Astrocyte (in vitro differentiated cells and primary cell): ENCODE results near the gene NRGN. TPM values are rescaled to one million over a fixed set of nuclear protein-coding genes. Genes with fewer than 3 reads are reported as not detected.
A peak's percentile ranks its signal among the peaks of the same experiment; 100 is the strongest.

Experiments
- DNase-seq: peaks from one replicate; pipeline ENCODE4 v3.0.0-alpha.2; 2010; ENCODE audit warnings: low read depth
- FAIRE-seq: peaks from 2 replicates; lab custom pipeline; 2011; peaks lifted over from hg19 to GRCh38; lab: Jason Lieb, UNC
- H2AFZ ChIP-seq: 2 replicates; pipeline ENCODE4 v1.6.0; 2012; ENCODE audit warnings: low read depth, low read length, inconsistent platforms
- H3K27ac ChIP-seq: 2 replicates; pipeline ENCODE4 v1.5.1; 2011; ENCODE audit warnings: low read depth, low read length, inconsistent platforms
- H3K27me3 ChIP-seq: 2 replicates; pipeline ENCODE4 v1.6.0; 2011; ENCODE audit warnings: low read length, inconsistent platforms; ENCODE audit not compliant: insufficient read depth
- H3K36me3 ChIP-seq: 2 replicates; pipeline ENCODE4 v1.5.1; 2011; ENCODE audit warnings: low read length, inconsistent platforms; ENCODE audit not compliant: insufficient read depth
- H3K4me1 ChIP-seq: 2 replicates; pipeline ENCODE4 v1.5.1; 2011; ENCODE audit warnings: low read length, inconsistent platforms; ENCODE audit not compliant: insufficient read depth
- H3K4me2 ChIP-seq: 2 replicates; pipeline ENCODE4 v1.6.0; 2012; ENCODE audit warnings: low read length, inconsistent platforms
- H3K4me3 ChIP-seq: 2 replicates; pipeline ENCODE4 v1.5.1; 2011; ENCODE audit warnings: low read depth, mild to moderate bottlenecking, low read length, inconsistent platforms; ENCODE audit not compliant: insufficient read depth
- H3K79me2 ChIP-seq: 2 replicates; pipeline ENCODE4 v1.6.0; 2012; ENCODE audit warnings: mild to moderate bottlenecking, low read length, inconsistent platforms; ENCODE audit not compliant: insufficient read depth
- H3K9ac ChIP-seq: 2 replicates; pipeline ENCODE4 v1.6.0; 2012; ENCODE audit warnings: mild to moderate bottlenecking, low read length, inconsistent platforms
- H3K9me3 ChIP-seq: 2 replicates; pipeline ENCODE4 v1.5.1; 2012; ENCODE audit warnings: low read depth, mild to moderate bottlenecking, low read length, inconsistent platforms; ENCODE audit not compliant: insufficient read depth
- H4K20me1 ChIP-seq: 2 replicates; pipeline ENCODE4 v1.6.0; 2012; ENCODE audit warnings: low read length, inconsistent platforms; ENCODE audit not compliant: insufficient read depth
- H3K27ac Mint-ChIP-seq: one replicate; pipeline ENCODE4 v1.8.0; 2021; ENCODE audit warnings: mild to moderate bottlenecking, mixed read lengths; ENCODE audit not compliant: unreplicated experiment
- H3K27me3 Mint-ChIP-seq: one replicate; pipeline ENCODE4 v1.8.0; 2021; ENCODE audit warnings: low read depth, mixed read lengths; ENCODE audit not compliant: unreplicated experiment
- H3K36me3 Mint-ChIP-seq: one replicate; pipeline ENCODE4 v1.8.0; 2021; ENCODE audit warnings: low read depth, mixed read lengths; ENCODE audit not compliant: unreplicated experiment
- H3K4me1 Mint-ChIP-seq: one replicate; pipeline ENCODE4 v1.8.0; 2021; ENCODE audit warnings: low read depth, mixed read lengths; ENCODE audit not compliant: unreplicated experiment
- H3K4me3 Mint-ChIP-seq: one replicate; pipeline ENCODE4 v1.8.0; 2021; ENCODE audit warnings: mild to moderate bottlenecking, moderate library complexity, mixed read lengths; ENCODE audit not compliant: unreplicated experiment
- H3K9me3 Mint-ChIP-seq: one replicate; pipeline ENCODE4 v1.8.0; 2021; ENCODE audit warnings: mild to moderate bottlenecking, mixed read lengths; ENCODE audit not compliant: unreplicated experiment
- EZH2 ChIP-seq: IDR thresholded peaks from 2 replicates; pipeline ENCODE4 v1.6.1; 2012; ENCODE audit warnings: mild to moderate bottlenecking, low read length, inconsistent platforms; ENCODE audit not compliant: insufficient read depth
- total RNA-seq: library from RNA; stranded (reverse); gene quantifications from 2 replicates; pipeline ENCODE4 v1.2.1, GENCODE V29; 2021
- TF ChIP-seq, protein P1 (sequence below): IDR thresholded peaks from 2 replicates; pipeline ENCODE4 v1.5.1; 2011; ENCODE audit warnings: low read depth, mild to moderate bottlenecking, inconsistent platforms, low read length, moderate library complexity; ENCODE audit not compliant: insufficient read depth

The NRGN gene
- total RNA-seq, 1 donor from 2014 or later, result 1.7 TPM

DNA sequence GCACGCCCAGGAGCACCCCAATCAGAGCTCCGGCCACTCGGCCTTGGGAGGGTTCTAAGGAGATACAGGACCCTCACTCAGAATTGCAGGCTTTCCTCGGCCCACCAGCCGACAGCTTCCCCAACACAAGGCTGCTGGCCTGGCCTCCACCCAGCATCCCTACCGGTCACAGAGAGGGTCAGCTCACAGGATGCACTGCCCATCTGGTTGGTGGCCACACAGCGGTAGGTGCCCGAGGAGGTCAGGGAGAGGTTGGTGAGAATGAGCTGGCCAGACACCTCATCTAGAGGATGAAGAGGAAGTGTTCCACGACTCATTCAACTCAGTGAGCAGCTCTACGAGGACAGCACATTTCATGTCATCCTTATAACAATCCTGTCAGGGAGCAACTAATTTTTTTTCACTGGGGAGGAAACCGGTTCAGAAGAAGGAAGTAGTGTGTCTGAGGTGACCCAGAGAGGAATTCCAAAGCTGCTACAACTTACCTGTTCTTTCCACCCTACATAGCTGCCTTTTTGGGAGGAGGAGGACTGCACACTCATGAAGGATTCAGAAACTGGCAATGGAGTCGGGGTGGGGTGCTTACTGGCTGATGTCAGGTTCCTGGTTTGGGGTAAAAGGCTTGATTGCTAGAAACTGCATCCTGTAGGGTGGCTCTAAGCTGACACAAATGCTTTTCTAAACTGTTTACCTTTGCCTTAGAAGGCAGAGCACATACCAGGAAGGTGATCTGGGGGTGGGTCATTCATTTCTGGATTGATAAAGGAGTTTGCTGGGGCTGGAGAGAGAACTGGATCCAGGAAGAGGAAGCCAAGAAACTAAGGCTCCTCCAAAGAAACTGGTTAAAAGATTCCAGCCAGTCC is 9.0 kb downstream of the NRGN start:
- TF ChIP-seq, protein P1, sequence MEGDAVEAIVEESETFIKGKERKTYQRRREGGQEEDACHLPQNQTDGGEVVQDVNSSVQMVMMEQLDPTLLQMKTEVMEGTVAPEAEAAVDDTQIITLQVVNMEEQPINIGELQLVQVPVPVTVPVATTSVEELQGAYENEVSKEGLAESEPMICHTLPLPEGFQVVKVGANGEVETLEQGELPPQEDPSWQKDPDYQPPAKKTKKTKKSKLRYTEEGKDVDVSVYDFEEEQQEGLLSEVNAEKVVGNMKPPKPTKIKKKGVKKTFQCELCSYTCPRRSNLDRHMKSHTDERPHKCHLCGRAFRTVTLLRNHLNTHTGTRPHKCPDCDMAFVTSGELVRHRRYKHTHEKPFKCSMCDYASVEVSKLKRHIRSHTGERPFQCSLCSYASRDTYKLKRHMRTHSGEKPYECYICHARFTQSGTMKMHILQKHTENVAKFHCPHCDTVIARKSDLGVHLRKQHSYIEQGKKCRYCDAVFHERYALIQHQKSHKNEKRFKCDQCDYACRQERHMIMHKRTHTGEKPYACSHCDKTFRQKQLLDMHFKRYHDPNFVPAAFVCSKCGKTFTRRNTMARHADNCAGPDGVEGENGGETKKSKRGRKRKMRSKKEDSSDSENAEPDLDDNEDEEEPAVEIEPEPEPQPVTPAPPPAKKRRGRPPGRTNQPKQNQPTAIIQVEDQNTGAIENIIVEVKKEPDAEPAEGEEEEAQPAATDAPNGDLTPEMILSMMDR, result no peak
- no peak for TF ChIP-seq EZH2
- Mint-ChIP-seq H3K4me1 (peaks cover 14% of the 10 kb centered on the region), H3K4me3 (no peak overlapping the region), H3K36me3 (peaks cover under 1% of the 10 kb centered on the region), H3K27ac (peak overlapping the region; percentile 26), H3K27me3 (peaks cover 68% of the 10 kb centered on the region), H3K9me3 (no peaks in the 10 kb centered on the region)
- Histone ChIP-seq H3K27me3 (peaks cover 10% of the 10 kb centered on the region), H3K4me2 (peak overlapping the region; percentile 58), H3K79me2 (no peaks in the 10 kb centered on the region), H4K20me1 (no peaks in the 10 kb centered on the region), H3K36me3 (no peaks in the 10 kb centered on the region), H3K9me3 (no peaks in the 10 kb centered on the region), H3K27ac (no peak overlapping the region), H3K4me1 (peaks cover 33% of the 10 kb centered on the region), H3K9ac (no peak overlapping the region), H2AFZ (no peak overlapping the region), H3K4me3 (peak overlapping the region; percentile 11)
- FAIRE-seq (no peak), DNase-seq (no peak)

GRCh38 chr11:124749912-124750311 is 10.2 kb downstream of the NRGN start:
- Mint-ChIP-seq H3K4me3 (no peak overlapping the region), H3K27ac (no peak overlapping the region), H3K27me3 (peaks cover 58% of the 10 kb centered on the region), H3K9me3 (no peaks in the 10 kb centered on the region), H3K4me1 (peaks cover 21% of the 10 kb centered on the region), H3K36me3 (no peaks in the 10 kb centered on the region)
- Histone ChIP-seq H3K27me3 (peaks cover 7% of the 10 kb centered on the region), H3K27ac (no peak overlapping the region), H3K4me3 (no peak overlapping the region), H3K79me2 (no peaks in the 10 kb centered on the region), H3K36me3 (no peaks in the 10 kb centered on the region), H3K4me1 (peaks cover 42% of the 10 kb centered on the region), H3K4me2 (no peak overlapping the region), H2AFZ (no peak overlapping the region), H3K9ac (no peak overlapping the region), H4K20me1 (no peaks in the 10 kb centered on the region), H3K9me3 (no peaks in the 10 kb centered on the region)
- no peak for DNase-seq
- TF ChIP-seq EZH2, result no peak
- TF ChIP-seq, protein P1, result no peak
- FAIRE-seq, result no peak

- H3K27me3 Mint-ChIP-seq, result peaks cover 56% of the 10 kb centered on the region
- Histone ChIP-seq H3K36me3 (no peaks in the 10 kb centered on the region), H2AFZ (no peak overlapping the region), H3K9ac (no peak overlapping the region), H3K79me2 (no peaks in the 10 kb centered on the region), H3K27ac (no peak overlapping the region), H3K27me3 (peaks cover 2% of the 10 kb centered on the region), H3K4me2 (no peak overlapping the region), H3K4me3 (no peak overlapping the region), H3K9me3 (no peaks in the 10 kb centered on the region), H4K20me1 (no peaks in the 10 kb centered on the region), H3K4me1 (peaks cover 37% of the 10 kb centered on the region)
- no peak for FAIRE-seq
- no peak overlapping the region for H3K4me3 Mint-ChIP-seq
- H3K27ac Mint-ChIP-seq, result no peak overlapping the region
- H3K36me3 Mint-ChIP-seq, result no peaks in the 10 kb centered on the region
- no peaks in the 10 kb centered on the region for H3K9me3 Mint-ChIP-seq
- H3K4me1 Mint-ChIP-seq, result peaks cover 21% of the 10 kb centered on the region
- no peak for DNase-seq
- TF ChIP-seq, protein P1, result no peak
- TF ChIP-seq EZH2, result no peak
These were observed 11.6 kb downstream of the NRGN start for GRCh38 chr11:124751391-124751740.
